Measurements from ENCODE around the gene TBC1D22A. TPM values are rescaled to one million over a fixed set of nuclear protein-coding genes. Genes with fewer than 3 reads are reported as not detected.

Gene TBC1D22A
- polyA plus RNA-seq, 1 donor (not counting 4 experiments of a cell fraction or from before 2014, with no cell fraction given) = 20.9 TPM

- no peaks in the 10 kb centered on the region for H3K27me3 ChIP-seq (ENCODE audit: control insufficient read depth, extremely low read depth, insufficient read depth, low read length)
- DNase-seq (ENCODE audit: low read depth, low spot score) = no peak
- no peak for FAIRE-seq
- H3K9me1 ChIP-seq (ENCODE audit: control insufficient read depth, extremely low read depth, insufficient read depth, low read length) = no peaks in the 10 kb centered on the region
- H3K27ac ChIP-seq (ENCODE audit: control insufficient read depth, insufficient read depth, low read length) = no peak overlapping the region
- no peak overlapping the region for H2AFZ ChIP-seq (ENCODE audit: control insufficient read depth, low read length)
- no peaks in the 10 kb centered on the region for H3K4me1 ChIP-seq (ENCODE audit: control insufficient read depth, extremely low read depth, insufficient read depth, low read length)
- no peaks in the 10 kb centered on the region for H4K20me1 ChIP-seq (ENCODE audit: control insufficient read depth, extremely low read depth, insufficient read depth, low read length)
- TF ChIP-seq EZH2 (IDR thresholded peaks at IDR 0.05; ENCODE audit: low read length) = no peak
- TF ChIP-seq, protein P1, sequence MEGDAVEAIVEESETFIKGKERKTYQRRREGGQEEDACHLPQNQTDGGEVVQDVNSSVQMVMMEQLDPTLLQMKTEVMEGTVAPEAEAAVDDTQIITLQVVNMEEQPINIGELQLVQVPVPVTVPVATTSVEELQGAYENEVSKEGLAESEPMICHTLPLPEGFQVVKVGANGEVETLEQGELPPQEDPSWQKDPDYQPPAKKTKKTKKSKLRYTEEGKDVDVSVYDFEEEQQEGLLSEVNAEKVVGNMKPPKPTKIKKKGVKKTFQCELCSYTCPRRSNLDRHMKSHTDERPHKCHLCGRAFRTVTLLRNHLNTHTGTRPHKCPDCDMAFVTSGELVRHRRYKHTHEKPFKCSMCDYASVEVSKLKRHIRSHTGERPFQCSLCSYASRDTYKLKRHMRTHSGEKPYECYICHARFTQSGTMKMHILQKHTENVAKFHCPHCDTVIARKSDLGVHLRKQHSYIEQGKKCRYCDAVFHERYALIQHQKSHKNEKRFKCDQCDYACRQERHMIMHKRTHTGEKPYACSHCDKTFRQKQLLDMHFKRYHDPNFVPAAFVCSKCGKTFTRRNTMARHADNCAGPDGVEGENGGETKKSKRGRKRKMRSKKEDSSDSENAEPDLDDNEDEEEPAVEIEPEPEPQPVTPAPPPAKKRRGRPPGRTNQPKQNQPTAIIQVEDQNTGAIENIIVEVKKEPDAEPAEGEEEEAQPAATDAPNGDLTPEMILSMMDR (optimal IDR thresholded peaks at IDR 0.05 in 1 of 3, IDR thresholded peaks at IDR 0.05 in 1 of 3, conservative IDR thresholded peaks at IDR 0.05 in 1 of 3; ENCODE audit: extremely low read depth in 1 of 3, insufficient read depth in 2 of 3, low read length in 3 of 3) = no peak
- H3K9ac ChIP-seq (ENCODE audit: control insufficient read depth, extremely low read depth, insufficient read depth, low read length) = no peak overlapping the region
- H3K9me3 ChIP-seq (ENCODE audit: control insufficient read depth, low read depth, low read length) = no peaks in the 10 kb centered on the region
- H3K36me3 ChIP-seq (ENCODE audit: control insufficient read depth in 2 of 2, extremely low read depth in 1 of 2, insufficient read depth in 2 of 2, low read length in 2 of 2) = peaks cover 0 to 5% of the 10 kb centered on the region in 2 experiments
- H3K4me2 ChIP-seq (ENCODE audit: control insufficient read depth, extremely low read depth, insufficient read depth, low read depth, low read length) = no peak overlapping the region
- dilution Hi-C loops (cut with MboI; ENCODE audit: extremely low pct_ligation_motif_present, low sequenced_read_pairs) = no loop called here
- peaks cover 1% of the 10 kb centered on the region for H3K79me2 ChIP-seq (ENCODE audit: control insufficient read depth, insufficient read depth, low read length)
- no peak overlapping the region for H3K4me3 ChIP-seq (ENCODE audit: control insufficient read depth in 2 of 3, extremely low read depth in 1 of 3, insufficient read depth in 2 of 3, low read depth in 1 of 3, low read length in 3 of 3)
Measured at GRCh38 chr22:46954781-46955180, 192.3 kb downstream of the TBC1D22A start.

DNA sequence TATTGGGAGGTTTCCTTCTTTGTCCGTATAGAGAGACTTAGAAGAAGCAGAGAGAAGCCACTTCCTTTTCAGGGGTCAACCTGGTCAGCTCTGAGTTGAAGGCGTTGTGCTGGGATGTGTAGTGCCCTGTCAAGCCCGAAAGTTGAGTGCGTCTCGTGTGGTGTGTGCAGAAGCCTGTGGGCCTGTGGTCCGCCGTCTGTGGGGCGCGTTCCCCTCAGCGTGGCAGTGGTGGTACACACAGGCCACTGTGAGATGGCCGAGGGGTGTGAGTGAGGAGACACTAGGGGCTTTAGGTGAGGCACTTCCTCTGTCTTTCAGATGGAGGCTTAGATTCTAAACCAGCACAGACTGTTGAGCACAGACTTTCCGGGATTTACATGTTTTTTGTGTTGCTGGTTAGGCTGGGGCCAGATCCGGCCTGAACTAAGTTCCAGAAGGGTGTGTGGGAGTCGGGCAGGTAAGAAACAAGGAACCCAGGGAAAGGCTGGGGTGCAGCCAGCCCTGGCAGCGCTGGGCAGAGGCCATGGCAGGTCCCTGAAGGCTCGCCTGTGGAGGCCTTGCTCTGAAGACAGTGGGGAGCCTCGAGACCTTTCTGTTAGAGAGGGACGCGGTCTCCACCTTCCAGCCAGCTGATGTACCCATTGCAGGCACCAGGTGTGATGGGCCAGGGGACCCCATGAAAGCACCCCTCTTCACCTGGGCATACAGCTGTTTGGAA, 194.2 kb downstream of the TBC1D22A start:
- Histone ChIP-seq H3K9me1 (ENCODE audit: control insufficient read depth, extremely low read depth, insufficient read depth, low read length) (no peaks in the 10 kb centered on the region), H3K79me2 (ENCODE audit: control insufficient read depth, insufficient read depth, low read length) (peaks cover 1% of the 10 kb centered on the region), H3K9ac (ENCODE audit: control insufficient read depth, extremely low read depth, insufficient read depth, low read length) (no peak overlapping the region), H3K4me2 (ENCODE audit: control insufficient read depth, extremely low read depth, insufficient read depth, low read depth, low read length) (no peak overlapping the region), H3K27ac (ENCODE audit: control insufficient read depth, insufficient read depth, low read length) (no peak overlapping the region), H2AFZ (ENCODE audit: control insufficient read depth, low read length) (no peak overlapping the region), H3K4me1 (ENCODE audit: control insufficient read depth, extremely low read depth, insufficient read depth, low read length) (no peaks in the 10 kb centered on the region), H3K9me3 (ENCODE audit: control insufficient read depth, low read depth, low read length) (no peaks in the 10 kb centered on the region), H3K36me3 (ENCODE audit: control insufficient read depth in 2 of 2, extremely low read depth in 1 of 2, insufficient read depth in 2 of 2, low read length in 2 of 2) (peaks cover 0 to 3% of the 10 kb centered on the region in 2 experiments), H3K27me3 (ENCODE audit: control insufficient read depth, extremely low read depth, insufficient read depth, low read length) (no peaks in the 10 kb centered on the region), H3K4me3 (ENCODE audit: control insufficient read depth in 2 of 3, extremely low read depth in 1 of 3, insufficient read depth in 2 of 3, low read depth in 1 of 3, low read length in 3 of 3) (no peak overlapping the region), H4K20me1 (ENCODE audit: control insufficient read depth, extremely low read depth, insufficient read depth, low read length) (no peaks in the 10 kb centered on the region)
- no peak for TF ChIP-seq EZH2 (IDR thresholded peaks at IDR 0.05; ENCODE audit: low read length)
- TF ChIP-seq, protein P1 (optimal IDR thresholded peaks at IDR 0.05 in 1 of 3, IDR thresholded peaks at IDR 0.05 in 1 of 3, conservative IDR thresholded peaks at IDR 0.05 in 1 of 3; ENCODE audit: extremely low read depth in 1 of 3, insufficient read depth in 2 of 3, low read length in 3 of 3) = no peak
- dilution Hi-C loops (cut with MboI; ENCODE audit: extremely low pct_ligation_motif_present, low sequenced_read_pairs) = no loop called here
- DNase-seq (ENCODE audit: low read depth, low spot score) (no peak), FAIRE-seq (no peak)

Measured in keratinocyte (primary cell).